Left ventricle myocardium superior (tissue), 1 donor: ENCODE results near the gene ZNF783. TPM values are rescaled to one million over a fixed set of nuclear protein-coding genes. Genes with fewer than 3 reads are reported as not detected.
"Not testable (repeated sequence)": the region's sequence is repeated elsewhere in the genome, so short reads cannot be mapped to it uniquely, and the experiment has no call there.

Source experiments
- ATAC-seq: fragments of 200-7000 bp; cut with Tn5 transposase; one replicate; pipeline ENCODE4 v1.9.1; 2020; ENCODE audit warnings: mild to moderate bottlenecking, moderate library complexity
- DNase-seq: peaks from one replicate; pipeline ENCODE4 v3.0.0-alpha.2; 2020
- intact Hi-C: fragments of 100-400 bp; cut with micrococcal nuclease; formaldehyde crosslinking; loops from one replicate; pipeline ENCODE4 v1.11.0; 2022
- long read RNA-seq: library from polyadenylated mRNA; unstranded; transcript quantifications from one replicate; pipeline ENCODE4 v2.0.0, GENCODE V29; 2021
- total RNA-seq: library from RNA; stranded (reverse); fragmentation: NEBNext Ultra II Directional; extraction: Animal tissue kit (Norgen Biotek cat#: 25700); gene quantifications from one replicate; pipeline ENCODE4 v1.2.1, GENCODE V29; 2021
- donor health status: DM: no; HTN: yes; CAD: no; lungs with severe emphysema.

The ZNF783 gene
- 4.8 TPM for total RNA-seq
- long read RNA-seq, partial matches to known transcripts: 3 of 4 reads
- long read RNA-seq, other reads (novel, unspliced or antisense): 1 of 4 reads

DNA sequence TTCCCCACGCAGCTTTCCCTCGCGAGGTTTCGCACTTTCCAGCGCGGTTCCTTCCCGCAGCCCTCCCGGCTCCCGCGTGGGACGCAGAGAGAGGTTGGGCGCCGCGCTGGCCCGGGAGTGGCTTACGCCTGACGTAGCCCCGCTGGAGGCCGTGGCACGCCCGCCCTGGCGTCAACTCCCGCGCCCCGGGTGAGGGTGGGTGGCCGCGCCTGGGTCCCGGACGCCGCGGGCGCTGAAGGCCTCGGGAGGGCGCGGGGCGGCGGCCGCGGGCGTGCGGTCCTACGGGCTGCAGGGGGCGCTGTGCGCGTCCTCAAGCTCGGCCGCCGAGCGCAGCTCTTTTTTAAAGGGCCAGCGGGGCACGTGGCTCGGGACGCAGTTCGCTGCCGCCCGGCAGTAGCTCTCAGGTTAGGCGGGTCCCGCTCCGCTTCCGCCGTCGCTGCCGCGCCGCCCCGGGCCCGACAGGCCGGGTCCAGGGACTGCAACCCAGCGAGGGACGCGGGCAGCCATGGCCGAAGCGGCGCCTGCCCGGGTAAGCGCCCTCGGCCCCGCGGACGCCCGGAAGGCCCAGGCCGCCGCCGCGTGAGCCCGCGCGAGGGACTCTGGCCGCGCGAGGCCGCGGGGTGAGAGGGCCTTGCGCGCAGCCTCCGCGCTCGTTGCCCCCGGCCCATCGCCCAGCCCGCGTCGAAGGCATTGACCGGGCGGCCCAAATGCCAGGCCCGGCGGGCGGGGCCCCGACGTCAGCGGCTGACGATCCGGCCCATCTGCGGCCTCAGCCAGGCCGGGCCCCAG, at the start of gene ZNF783:
ZNF783 (plus strand) TSS at position 368 of the 789 bp plus-strand sequence; CDS start at position 506, 138 bp downstream.
- intact Hi-C loops: no loop called here
- ATAC-seq (peak; percentile 99), DNase-seq (peak; percentile 95)

DNA sequence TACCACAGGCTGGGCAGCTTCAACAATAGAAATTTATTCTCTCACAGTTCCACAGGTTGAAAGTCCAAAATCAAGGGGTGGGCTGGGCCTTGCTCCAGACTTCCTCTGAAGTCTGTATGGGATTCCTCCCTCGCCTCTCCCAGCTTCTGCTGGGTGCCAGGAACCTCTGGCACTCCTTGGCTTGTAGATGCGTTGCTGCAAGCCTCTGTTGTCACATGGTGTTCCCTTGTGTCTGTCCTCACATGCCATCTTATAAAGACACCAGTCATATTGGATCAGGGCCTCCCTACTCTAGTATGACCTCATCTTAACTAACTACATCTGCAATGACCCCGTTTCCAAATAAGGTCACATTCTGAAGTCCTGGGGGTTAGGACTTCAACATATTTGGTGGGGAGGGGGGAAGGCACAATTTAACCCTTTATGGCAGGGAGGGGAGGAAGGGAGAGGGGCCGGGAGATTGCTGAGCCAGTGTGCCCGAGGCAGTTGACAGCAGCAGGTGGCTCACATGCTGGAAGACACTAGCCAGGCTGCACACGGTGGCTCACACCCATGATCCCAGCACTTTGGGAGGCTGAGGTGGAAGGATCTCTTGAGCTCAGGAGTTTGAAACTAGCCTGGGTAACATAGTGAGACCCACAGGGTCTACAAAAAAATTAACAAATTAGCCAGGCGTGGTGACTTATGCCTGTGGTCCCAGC, 47.8 kb upstream of the ZNF783 start:
- ATAC-seq (peak; percentile 75), DNase-seq (no peak)
- intact Hi-C loops: no loop called here

- DNase-seq: no peak
- ATAC-seq: no peak
- intact Hi-C loops: no loop called here
Observed at GRCh38 chr7:149216402-149216801, 45.6 kb upstream of the ZNF783 start.

GRCh38 chr7:149217570-149217969, 44.4 kb upstream of the ZNF783 start:
- ATAC-seq: no peak
- intact Hi-C loops: no loop called here
- DNase-seq: no peak

DNA sequence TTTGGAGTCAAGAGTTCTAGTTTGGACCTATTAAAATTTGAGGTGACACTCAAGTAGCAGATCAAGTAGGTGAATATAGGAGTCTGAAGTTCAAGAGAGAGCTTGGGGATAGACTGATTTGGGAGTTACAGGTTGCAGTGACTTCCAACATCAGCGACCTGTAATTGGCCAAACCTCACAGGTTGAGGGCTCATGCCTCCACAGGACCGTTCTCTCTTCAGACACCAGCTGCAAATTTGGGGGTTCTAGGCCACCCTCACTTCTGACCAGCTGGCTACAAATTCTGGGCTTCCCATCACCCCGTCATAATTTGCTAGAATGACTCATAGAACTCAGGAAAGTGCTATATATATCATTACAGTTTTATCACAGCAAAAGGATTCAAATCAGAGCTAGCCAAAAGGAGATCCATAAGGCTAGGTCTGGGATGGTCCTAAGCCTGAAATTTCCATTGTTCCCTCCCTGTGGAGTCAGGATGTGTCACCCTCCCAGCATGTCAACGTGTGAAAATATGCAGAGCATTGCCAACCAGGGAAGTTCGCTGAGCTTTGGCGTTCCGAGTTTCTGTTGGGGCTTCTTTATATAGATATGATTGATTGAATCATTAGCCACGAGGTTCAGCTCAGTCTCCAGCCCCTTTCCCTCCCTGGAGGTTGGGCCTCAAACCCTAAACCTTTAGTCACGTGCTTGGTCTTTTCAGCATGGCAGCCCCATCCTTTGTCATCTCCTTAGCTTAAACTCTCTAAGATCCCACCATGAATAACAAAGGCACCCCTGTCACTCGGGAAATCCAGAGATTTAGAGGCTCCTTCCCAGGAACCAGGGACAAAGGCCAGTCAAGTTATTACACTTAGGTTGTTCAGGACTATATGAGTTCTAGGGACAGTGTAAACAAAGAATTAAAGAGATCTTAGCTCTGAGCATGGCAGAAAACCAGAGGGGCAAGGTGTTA, 43.3 kb upstream of the ZNF783 start:
- DNase-seq (no peak), ATAC-seq (no peak)
- intact Hi-C loops: no loop called here

DNA sequence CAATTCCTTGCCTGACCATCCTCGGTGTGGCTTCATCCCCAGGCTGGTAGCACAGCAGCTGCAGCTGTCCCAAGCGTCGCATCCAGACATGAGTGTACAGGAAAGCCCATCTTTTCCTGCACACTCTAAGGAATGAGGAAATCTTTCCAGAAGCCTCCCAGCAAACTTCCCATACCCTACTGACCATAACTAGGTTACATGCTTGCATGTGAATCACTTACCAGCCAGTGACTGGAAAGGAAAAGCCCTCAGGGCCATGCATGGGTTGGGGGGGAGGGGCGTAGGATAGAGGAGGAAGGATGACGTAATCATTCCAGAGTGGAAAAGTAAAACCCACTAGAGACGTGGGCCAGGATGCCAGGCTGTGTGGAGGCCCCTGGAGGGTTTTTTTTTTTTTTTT, 41.5 kb upstream of the ZNF783 start:
- intact Hi-C loops: no loop called here
- ATAC-seq (no peak), DNase-seq (no peak)

DNA sequence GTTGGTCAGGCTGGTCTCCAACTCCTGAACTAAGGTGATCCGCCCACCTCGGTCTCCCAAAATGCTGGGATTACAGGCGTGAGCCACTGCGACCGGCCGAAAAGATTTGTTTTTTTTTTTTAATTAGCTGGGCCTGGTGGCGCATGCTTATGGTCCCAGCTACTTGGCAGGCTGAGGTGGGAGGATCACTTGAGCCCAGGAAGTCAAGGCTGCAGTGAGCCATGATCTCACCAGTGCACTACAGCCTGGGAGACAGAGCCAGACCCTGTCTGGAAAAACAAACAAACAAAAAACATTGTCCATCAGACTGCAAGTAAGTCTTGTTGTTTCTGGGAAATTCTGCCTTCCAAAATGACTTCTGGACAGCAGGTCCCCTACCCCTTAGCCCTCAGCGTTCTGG, 38.8 kb upstream of the ZNF783 start:
- intact Hi-C loops: no loop called here
- DNase-seq: no peak
- no peak for ATAC-seq

DNA sequence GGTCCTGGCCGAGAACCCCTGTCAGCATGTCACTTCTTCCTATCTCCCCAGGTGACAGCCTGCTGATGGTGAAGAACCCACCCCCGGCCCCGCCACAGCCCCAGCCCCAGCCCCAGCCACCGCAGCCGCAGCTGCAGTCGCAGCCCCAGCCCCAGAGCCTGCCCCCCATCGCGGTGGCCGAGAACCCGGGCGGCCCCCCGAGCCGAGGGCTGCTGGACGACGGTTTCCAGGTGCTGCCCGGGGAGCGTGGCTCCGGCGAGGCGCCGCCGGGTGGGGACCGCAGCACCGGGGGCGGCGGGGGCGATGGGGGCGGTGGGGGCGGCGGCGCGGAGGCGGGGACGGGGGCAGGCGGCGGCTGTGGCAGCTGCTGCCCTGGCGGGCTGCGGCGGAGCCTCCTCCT, 38.2 kb upstream of the ZNF783 start:
- ATAC-seq (no peak), DNase-seq (no peak)
- intact Hi-C loops: no loop called here

DNA sequence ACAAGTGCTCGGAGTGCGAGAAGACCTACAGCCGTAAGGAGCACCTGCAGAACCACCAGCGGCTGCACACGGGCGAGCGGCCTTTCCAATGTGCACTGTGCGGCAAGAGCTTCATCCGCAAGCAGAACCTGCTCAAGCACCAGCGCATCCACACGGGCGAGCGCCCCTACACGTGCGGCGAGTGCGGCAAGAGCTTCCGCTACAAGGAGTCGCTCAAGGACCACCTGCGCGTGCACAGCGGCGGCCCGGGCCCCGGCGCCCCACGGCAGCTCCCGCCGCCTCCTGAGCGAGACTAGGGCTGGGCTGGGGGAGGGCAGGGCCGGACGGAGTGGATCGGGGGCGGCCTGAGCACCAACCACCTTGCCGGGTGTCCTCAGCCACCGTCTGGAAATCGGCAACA, 37.6 kb upstream of the ZNF783 start:
- ATAC-seq (no peak), DNase-seq (no peak)
- intact Hi-C loops: no loop called here

DNA sequence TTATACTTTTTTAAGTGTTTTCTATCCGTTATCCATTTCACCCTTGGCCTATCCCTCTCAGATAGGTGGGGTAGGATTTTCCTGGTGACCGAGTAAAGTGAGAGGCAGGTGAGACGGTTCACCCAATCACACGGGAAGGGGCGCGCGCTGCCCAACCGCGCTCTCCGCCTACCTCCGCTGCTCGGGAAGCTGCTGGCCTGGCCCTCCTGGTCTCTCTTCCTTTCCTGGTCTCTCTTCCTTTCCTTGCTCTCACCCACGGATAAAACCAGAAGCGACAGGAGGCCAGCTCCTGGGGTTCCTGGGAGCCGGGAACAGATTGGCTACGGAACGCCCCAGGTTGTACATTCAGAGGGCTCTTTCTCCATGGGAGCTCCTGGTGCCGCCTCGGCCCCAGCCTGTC, 36.9 kb upstream of the ZNF783 start:
- intact Hi-C loops: no loop called here
- ATAC-seq: no peak
- DNase-seq: no peak

DNA sequence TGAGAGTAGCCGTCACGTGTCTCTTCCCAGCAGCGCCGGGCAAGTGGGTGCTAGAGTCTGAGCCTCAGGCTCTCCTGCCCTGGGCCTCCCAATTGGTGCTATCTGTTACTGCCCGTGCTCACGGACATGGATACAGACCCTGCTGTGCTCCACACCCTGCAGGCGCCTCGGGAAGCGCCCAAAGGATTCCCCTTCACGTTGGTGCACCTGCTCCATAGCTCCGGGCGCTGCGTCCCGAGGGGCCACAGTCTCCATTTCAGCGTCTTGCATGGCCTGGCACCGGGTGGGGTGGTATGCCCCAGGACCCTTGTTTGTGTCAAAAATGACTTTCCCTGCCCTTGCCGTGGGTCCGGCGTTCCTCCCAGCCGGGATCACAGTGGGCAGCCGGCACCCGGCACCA, 36.3 kb upstream of the ZNF783 start:
- DNase-seq (no peak), ATAC-seq (no peak)
- intact Hi-C loops: no loop called here

DNA sequence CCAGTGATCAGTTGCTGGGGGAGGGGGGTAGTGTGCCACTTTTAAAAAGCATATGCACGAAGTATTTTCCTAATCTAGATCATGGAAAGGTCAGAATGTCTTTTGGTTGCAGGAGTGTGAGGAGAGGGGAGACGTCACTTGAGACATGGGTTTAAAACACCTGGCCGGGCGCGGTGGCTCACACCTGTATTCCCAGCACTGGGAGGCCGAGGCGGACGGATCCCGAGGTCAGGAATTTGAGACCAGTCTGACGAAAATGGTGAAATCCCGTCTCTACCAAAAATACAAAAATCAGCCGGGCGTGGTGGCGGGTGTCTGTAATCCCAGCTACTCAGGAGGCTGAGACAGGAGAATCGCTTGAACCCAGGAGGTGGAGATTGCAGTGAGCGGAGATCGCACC, 35.6 kb upstream of the ZNF783 start:
- ATAC-seq, intact Hi-C loops, DNase-seq: not testable (repeated sequence)

- intact Hi-C loops: no loop called here
- no peak for DNase-seq
- ATAC-seq: peak; percentile 9
Observed at GRCh38 chr7:149226840-149227494, 35.0 kb upstream of the ZNF783 start.

GRCh38 chr7:149228831-149229471, 33.0 kb upstream of the ZNF783 start:
- DNase-seq: no peak
- intact Hi-C loops: no loop called here
- no peak for ATAC-seq

DNA sequence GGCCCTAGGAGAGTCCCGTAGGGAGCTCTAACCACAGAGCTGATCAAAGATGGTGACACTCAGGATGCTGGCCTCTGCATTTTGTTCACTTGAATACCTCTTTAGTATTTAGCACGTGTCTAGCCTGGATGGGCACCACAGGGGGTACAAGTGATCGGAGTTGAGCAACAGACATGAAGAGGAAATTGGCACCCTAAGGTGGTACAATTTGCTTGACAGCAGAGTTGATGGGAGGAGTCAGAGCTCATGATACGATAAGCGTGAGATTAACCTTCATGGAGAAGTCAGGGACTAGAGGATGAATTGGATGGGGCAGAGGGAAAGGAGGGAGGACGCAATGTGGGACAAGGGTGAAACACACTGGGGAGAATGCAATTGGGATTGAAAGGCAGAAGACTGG, 32.5 kb upstream of the ZNF783 start:
- intact Hi-C loops: no loop called here
- DNase-seq (no peak), ATAC-seq (no peak)

- DNase-seq: no peak
- intact Hi-C loops: no loop called here
- no peak for ATAC-seq
Observed at GRCh38 chr7:149232362-149232761, 29.6 kb upstream of the ZNF783 start.

GRCh38 chr7:149233655-149234204, 28.3 kb upstream of the ZNF783 start:
- intact Hi-C loops, DNase-seq, ATAC-seq: not testable (repeated sequence)

DNA sequence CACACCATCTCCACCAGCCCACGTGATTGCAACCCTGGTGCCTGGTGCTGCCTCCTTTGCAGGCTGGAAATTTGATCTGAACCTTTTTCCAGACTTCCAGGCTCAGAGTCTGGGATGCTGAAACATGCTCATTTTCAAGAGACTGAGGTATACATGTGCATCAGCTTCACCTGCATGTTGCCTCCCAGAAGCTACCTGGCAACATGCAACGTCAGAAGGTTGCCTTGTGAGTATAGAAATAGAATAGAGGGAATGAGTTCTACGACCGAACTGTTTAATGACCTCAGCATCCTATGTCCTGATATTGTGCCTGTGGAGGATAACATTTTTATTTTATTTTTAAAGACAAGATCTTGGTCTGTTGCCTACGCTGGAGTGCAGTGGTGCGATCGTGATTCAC, 24.5 kb upstream of the ZNF783 start:
- intact Hi-C loops: no loop called here
- DNase-seq: no peak
- no peak for ATAC-seq
